Measurements from ENCODE around the gene PLET1.

Gene PLET1, protein sequence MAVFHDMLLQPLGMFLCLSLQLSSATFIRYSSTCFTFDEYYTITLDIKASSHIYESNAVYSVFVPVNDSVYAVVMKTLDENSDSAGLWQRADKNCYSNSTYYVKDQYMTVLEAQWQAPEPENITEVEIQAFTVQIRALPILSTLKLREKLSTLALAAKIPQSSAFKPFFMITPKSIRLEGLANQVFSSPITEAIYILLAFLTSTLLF

DNA sequence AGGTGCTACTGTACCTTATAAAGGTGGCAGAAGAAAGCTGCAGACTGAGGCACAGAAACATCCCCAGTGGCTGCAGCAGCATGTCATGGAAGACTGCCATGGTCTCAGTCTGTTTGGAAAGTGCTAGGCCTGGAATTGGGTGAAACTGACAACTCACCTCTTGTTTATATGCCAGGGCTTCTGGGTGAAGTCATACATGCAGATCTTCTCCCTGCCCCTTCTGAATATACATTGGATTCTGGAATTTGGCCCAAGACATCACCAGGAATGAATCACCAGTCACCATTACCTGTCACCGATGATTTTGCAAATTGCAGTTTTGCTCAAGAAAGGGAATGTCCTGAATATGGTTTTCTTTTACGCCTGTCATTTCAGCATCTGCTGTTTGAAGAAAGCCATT lies at the start of gene PLET1:
TSS of gene PLET1 (minus strand) at position 371 of the 400 bp plus-strand sequence. CDS start at position 100, 271 bp downstream.
- no peak for DNase-seq

DNA sequence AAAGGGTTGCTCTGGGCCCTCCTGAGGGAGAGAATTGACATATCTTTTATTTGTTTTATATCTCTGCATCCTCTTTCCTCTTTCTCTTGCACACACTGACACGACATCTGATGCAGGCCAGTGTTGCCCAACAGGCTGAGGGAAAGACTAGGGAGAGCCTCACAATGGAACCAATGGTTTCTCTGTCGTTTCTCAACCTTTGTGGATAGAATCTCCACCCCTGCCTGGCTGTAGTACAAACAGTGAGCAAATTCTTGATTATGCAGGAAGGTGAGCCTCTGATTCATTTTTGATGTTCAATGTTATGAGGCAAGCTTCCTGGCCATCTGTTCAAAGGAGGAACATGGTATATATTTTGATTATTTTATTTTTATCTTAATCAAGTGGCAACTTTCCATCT lies 49.8 kb upstream of the PLET1 start:
- DNase-seq, result no peak

DNA sequence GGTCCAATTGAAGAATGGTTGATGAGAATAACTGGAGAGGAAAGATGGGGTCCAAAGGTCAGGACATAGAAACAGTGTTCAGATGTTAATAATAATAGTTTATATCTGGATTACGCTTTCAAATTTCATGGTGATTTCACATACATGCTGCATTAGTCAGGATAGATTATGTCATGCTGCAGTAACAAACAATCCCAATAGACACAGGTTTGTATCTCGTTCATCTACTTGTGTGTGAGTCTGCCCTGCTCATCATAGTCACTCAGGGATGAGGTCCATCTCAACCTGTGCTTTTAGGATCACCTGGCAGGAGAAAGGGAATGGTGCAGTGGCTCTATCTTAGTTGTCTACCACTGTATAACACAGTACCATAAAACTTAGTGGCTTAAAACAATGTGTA lies 48.0 kb upstream of the PLET1 start:
- no peak for DNase-seq

DNA sequence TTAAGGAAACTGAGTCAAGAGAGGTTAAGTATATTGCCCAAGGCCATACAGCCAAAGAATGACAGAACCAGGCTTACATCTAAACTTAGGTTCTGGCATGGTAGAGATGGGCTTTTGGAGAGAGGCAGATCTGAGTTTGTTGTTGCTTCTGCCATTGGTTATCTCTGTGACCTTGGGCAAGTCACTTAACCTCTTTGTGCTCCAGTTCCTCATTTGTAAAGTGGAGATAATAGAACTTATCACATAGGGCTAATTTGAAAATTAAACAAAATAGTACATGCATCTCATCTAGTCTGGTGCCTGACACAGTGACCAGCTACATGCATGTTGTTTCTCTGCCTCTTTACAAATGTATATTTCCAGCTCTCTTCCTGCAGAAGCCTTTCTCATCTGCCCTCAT lies 47.0 kb upstream of the PLET1 start:
- DNase-seq, result no peak

DNA sequence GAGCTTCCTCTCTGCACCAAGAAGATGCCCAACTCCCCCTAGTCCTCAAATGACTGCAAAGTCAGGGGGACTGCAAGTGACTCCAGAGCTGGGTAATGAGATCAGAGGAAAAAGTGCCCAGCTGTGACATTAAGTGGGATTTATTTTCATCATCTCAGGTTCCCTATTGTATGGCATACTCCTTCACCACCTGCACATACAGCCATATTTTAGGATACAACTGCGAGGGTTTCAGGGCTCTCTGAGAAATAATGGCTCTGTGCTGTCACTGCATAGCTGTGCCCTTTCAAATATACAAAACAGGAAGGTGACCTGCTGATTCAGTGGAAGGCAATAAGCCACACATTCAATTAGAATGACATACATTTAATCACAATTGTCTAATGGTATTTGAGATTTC lies 45.6 kb upstream of the PLET1 start:
- no peak for DNase-seq

DNA sequence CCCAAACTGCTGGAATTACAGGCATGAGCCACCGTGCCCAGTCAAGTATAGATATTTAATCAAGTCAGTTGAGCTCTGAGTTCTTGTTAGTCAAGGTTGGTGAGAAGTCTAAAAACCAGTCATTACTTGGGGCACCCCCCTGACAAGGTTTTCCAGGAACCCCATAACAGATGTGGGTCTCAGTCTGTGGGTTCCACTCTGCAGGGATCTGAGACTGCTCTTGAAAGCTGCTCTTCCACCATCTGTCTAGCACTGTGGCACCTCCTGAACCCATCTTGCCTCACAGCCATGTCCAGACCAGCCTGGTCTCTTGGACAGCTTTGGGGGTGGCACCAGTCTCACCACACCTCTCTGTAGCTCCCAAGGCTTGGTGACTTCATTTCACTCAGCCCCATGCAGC lies 44.3 kb upstream of the PLET1 start:
- no peak for DNase-seq

DNA sequence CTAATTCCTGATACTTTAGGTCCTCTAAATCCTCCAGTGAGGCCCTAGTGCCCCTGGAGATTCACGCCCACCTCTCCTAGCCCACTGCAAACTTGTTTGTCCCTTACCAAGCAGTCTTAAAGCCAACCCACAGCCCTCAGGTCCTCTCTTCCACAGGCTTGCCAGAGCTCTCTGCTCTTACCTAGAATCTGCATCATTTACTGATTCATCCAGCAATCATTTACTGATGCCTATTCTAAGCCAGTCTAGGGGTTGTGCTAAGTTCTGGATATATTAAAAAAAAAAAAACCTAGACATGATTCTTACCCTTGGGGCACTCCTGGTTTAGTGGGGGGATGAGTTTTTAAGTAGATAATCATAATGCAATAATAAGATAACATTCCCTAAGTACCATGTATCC lies 43.0 kb upstream of the PLET1 start:
- DNase-seq, result no peak

DNA sequence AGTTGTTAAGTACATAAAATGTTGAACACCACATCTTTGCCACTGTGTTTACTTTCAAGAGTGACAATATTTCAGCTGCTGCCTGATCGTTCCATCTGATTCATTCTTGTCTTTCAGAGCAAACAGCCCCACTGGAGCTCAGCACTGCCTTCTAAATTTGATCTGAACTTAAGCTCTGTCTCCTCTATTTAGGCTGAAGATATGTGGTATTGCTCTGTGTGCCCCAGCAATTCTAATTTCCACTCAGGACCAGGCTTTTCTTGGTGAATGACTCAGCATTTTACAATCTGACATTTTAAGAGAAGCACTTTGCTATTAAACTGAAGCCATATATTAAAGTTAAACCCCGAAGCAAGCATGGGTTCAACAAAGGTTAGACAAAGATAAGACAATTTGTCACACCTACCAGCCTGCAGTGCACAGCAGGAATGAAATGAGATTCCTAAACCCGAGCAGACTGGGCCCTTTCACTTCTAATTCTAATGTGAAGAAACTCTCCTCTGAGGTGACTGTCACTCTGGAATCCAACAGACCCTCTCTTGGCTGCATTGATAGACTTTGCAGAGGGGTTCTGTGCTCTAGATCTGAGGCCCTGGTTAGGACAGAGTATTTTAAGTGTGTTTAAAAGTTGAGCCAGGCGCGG lies 41.7 kb upstream of the PLET1 start:
- no peak for DNase-seq

DNA sequence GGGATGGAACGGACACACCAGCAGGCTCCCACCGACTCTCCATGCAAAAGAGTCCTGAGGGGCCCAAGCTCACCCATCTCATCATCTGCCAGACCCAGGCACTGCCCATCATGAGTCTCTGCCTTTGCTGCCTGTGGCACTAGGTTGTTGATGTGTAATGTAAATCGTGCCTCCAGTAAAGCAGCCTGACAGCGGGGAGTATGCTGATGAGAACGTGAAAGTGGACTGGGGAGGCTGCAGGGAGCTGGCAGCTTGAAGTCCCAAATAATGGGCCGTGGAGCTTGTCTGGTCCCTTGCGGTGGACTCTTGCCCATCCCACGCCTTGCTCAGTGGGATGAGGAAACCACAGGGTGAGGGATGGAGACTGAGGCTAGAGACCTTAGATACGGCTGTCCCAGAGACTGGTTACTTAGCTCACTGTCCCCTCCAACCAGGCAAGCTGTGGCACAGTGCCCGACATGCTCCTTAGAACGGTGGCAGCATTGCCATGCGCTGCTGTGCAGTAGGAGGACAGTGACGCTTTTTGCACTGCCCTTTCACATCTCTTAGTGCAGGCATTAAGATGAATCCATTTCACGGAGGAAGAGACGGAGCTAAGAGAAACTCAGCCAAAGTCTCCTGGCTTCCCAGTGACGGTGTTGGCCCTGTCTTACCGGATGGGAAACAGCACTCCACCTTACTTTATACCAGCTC lies 39.6 kb upstream of the PLET1 start:
- no peak for DNase-seq

DNA sequence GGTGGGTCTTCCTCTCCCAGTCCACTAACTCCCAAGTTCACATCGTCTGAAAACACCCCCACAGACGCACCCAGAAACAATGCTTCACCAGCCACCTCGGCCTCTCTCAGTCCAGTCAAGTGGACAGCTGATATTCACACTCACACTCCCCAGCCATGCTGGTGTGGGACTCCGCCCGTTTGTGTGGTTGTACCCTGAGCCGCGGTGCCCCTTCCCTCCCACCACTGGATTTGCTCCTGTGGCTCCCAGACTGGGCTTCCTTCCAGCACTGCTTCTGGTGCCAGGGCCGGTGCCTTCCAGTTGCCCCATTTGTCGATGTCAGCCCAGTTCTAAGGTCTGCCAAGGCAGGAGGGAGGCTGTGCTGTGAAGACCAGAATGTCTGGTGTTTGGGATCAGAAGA lies 37.9 kb upstream of the PLET1 start:
- DNase-seq, result no peak

DNA sequence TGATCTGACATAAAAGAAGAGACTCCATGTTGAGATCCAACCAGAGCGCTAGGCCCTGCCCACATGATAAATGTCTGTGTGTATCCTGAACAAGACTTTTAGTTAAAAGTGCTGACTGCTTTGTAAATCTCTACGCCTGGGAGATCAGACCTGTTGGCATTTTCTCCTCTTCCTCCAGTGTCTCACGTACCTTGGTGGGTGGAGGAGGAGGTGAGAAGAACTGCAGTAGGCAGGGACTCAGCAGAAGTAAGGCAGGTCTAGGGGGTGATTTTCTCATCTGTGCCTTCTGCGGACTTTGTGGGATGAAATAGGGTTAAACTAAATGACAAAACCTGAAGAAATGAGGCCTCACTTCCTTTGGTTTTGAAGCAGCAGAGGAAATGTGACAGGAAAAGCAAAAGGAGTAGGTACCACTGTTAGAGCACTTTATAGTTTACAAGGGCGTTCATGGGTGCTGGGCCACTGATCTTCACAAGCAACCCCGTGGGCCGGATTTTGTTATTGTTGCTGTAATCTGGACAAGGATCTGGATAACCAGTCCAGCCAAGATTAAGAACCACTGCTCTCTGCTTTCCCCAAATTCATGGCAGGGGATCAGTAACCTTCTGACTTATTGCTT lies 36.7 kb upstream of the PLET1 start:
- no peak for DNase-seq

DNA sequence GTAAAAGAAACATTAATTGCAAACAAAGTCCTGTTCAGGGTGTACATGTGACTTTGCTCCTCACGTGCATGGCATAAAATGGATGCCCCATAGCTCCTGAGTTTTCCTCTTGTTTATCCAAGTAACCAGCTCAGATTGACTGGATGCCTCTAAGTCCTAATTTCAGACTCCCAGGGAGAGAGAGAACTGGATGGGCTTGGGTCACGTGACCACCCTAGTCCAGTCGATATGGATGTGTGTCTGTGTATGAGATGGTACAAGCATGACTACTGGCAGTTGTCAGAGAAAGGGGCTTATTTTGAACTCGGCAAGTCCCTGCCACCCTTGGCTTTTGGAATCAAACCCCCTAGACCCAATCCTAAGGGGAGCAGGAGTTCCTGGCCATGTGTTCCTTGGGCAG lies 35.4 kb upstream of the PLET1 start:
- DNase-seq, result no peak

DNA sequence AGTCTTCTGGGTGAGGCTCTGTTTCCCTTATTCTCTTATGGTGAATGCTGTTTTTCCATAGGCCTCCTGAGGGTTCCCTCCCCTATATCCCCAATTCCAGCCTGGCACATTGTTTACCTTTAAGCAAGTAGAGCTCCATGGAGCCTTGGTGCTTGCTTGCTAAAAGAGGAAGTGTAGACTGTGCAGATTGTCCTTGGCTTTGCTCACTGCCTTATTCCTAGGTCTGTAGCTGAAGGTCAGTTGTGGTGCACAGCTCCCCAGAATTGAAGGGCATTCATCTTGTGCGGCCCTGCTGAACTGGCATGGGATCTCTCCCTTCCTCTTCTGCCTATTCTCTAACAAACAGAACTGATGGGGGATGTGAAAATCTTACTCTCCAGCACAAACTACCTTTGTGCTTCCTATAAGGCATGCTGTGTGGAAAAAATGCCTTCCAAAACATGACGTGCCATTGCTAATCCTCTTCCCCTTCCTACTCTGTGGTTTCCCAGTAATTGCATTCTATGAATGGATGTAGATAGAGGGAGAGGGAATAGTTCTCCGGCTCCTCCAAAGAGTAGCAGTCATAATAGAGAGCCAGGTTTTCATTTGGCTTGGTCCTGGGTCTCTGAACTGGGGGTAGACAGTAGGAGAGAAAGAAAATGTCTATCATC lies 34.2 kb upstream of the PLET1 start:
- DNase-seq, result peak; percentile 52

DNA sequence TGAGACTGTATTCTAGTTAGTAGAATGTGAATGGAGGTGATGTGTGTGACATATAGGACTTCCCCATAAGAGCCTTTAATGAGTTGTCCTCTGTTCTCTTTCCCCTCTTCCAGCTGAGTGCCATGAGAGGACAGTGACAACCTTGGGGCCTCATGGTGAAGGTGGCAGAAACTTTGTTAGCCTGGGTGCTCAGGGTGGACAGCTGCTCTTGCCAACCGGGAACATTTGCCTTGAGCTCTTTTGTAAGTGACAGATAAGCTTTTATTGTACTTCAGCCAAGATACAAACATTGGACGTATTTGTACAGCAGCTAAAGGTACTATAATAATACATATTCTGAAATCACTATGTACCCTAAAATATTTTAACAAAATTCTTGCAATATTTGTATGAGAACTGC lies 33.0 kb upstream of the PLET1 start:
- DNase-seq, result no peak

DNA sequence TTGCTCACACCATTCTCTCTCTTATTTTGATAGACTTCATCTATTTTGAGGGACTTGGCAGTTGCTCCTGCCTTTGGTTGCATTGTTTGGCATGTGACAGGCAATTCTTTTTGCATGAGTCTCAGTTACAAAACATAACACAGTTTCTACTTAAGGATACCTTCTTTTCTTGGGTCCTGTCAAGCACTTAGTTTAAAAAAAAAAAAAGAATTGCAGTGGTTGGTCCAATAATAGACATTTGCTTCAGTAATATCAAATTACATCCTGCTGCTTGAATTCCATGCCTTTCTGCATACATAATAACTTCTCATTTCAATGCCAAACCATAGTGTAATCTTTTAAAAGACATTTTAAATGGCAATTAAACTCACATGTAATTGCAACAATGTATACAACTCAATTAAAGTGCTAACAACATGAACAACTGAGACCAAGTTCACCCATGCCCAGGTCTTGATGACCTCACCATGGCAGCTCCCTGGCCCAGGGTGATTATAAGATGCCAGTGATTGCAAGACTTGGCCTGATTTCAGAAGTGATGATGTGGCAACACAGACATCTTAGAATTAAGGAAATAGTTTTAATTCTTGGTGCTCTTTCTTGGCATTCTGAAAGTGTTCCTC lies 32.2 kb upstream of the PLET1 start:
- DNase-seq, result peak; percentile 92

DNA sequence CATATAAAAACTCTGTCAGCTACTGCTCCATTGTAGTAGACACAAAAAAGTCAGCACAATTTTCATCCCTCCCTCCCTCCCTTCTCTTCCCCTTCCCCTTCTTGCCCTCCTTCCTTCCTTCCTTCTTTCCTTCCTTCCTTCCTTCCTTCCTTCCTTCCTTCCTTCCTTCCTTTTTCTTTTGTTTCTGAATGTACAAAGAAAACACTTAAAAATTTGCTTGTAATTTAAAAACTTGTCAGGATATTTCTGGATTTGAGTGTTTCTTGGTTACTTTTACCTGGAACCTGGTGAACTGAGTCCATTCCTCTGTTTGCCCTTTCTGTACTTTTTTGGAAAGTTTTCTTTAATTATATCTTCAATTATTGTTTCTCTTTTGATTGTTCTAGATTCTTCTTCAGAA lies 31.5 kb upstream of the PLET1 start:
- DNase-seq, result no peak

DNA sequence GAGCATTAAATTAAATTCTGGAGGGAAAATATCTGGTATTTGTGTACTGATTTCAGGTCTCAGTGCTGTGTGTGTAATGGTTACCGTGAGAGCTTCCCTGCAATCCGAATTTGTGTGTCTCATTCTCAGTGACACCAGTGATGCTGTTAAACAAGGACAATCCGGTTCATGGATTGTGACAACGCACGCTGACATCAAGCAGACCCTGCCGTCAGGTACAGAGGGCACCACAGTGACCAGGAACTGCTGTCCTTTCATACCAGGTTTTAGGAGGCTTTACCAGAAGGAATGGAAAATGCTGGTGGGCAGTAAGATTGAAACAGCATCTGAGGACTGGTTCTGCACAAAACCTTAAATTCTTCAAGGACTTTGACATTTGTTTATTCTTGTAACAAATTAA lies 30.5 kb upstream of the PLET1 start:
- no peak for DNase-seq

DNA sequence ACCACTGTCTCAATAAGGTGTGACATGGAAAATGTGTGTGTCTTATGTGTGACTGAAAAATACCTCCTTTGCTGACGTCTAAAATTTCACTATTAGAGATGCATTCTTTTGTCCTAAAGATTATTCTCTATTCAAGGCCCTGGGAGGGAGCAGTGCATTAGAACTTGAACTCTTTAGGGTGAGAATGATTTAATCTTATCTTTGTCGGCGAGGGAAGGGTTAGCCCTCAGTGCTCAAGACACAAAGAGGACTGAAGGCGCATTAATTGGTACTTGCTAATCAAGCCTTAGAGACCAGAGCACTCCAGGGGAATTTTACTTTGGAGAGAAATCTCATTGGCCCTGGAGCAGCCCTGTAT lies 29.8 kb upstream of the PLET1 start:
- DNase-seq, result no peak

DNA sequence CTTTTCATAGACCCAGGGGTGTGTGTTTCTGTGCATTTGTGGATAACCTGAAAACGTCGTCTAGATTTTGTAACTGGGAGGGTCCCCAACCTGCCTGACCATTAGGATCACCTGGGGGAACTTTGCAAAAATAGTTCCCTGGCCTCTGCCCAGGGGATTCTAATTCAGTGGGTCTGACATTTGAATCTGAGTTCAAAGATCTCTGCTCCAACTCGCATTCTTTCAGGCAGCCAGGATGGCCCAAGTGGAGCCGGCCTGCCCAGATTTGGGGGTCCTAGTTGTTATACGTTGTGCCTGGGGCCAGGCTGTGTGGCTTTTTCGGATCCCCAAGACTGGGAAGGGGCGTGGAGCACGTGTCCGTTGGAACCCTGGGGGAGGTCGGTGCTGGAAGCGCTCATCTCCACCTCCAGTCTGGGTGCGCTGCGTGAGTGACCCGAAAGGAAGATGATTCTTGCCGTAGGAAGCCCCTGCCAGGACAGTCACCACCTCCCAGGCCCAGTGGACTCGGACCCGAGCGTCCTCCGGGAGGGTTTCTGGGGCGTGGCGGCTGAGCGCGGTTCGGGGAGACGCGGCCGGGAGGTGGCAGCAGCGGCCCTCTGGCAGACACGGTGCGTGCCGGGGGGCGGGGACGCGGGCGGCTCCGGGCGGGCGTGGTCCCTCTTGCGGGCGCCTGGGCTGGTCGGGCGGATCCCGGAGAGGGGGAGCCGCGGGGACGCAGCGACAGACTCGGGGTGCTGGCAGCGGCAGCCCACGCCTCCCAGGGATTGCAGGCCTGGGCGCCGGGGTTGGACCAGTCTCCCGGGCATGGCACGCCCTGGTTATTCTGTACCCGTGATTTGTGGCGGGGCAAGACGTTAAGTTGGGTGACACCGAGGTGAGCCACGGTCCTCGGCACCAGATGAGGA lies 29.2 kb upstream of the PLET1 start:
- DNase-seq, result peak; percentile 66

DNA sequence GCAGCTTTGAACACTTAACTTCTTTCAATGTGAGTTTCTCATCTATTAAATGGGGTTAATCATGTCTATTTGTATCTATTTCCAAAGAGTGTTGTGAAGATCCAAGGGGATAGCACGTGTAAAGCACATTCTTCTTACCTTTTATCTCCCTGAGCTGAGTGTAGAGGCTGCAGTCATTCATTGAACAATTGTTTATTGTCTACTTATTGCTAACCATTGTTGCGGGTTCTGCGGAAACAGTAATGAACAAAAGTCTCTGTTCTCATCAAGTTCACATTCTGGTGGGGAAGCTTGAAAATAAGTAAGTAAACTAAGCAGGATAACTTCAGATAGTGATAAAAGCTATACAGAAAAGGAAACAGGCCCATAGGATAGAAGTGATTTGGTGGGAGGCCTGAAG lies 27.4 kb upstream of the PLET1 start:
- DNase-seq, result no peak

DNA sequence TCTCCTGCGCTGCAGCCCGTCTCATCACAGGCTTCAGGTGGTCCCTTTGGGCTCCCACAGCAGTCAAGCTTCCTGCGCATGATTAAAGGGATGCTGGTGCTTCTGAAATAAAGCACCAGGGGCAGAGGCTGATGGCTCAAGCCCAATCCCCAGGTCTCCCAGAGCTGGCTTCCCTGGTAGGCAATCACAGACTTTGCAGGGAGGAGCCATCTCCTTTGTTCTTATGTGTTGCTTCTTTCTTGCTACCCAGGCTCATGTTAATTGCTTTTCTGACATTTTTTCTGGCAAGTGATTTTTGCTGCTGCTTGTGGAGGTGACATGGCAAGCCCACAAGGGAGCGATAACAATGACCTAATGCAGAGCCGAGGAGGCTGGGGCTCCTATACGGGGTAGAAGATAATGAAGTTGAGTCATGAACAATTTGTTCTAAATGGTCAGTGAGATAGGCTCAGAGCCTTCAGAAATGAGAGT lies 25.2 kb upstream of the PLET1 start:
- DNase-seq, result no peak

DNA sequence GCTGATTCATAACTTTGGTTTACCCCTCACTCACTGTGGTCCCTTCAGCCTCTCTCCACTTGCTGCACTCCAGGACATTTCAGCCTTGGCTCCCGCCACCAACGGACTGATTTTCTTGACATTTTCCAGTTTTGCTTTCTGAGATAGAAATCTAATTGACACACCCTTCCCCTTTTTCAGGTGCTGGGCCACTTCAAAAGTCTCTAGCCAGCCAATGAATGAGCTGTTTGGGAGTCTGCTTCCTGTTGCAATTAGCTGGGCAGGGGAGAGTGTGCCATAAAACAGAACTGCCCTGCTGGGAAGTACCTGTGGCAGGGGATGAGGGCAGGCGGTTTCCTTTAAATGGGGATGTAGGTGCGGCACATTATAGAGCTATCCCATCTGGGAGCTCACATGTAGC lies 21.1 kb upstream of the PLET1 start:
- no peak for DNase-seq
